LNCAP (cell line): ENCODE measurements around the gene CREBZF.
A peak's percentile ranks its signal among the peaks of the same experiment; 100 is the strongest.

Experiments used
- TF ChIP-seq, protein P1 (sequence below): fragments of 450-650 bp; IDR thresholded peaks from 2 replicates; pipeline ENCODE4 v1.5.1; 2017; ENCODE audit warnings: mild to moderate bottlenecking

Gene CREBZF

DNA sequence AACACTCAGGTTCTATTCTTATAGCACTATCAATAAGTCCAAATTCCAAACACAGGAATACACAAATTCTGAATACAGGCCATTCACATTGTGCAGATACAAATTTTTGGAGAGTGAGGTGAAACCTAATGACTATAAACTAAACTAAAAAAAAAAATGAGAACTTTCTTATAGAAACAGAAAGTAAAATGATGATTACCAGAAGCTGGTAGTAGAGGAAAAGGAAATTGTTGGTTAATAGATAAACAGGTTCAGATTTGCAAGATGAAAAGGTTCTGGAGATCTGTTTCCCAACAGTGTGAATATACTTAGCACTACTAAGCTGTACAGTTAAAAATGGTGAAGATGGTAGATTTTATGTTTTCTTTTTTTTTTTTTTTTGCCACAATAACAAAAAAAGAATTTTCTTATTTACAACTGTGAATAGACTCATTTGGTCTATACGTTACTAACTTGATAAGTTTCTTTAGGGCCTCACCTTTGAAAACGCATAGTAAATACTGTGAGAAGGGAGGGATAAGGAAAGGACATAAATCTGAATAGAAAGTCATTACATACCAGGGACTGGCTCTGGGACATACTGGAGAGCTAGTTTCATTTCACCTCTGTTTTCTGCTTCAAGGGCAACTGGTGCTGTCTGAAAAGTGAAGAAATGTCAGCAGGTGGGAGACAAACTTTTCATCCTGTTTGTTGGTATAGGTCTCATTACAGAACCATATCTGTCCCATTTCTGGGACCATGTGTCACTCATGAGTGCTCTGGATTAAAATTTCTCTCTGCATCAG, 35.2 kb upstream of the CREBZF start:
- TF ChIP-seq, protein P1, sequence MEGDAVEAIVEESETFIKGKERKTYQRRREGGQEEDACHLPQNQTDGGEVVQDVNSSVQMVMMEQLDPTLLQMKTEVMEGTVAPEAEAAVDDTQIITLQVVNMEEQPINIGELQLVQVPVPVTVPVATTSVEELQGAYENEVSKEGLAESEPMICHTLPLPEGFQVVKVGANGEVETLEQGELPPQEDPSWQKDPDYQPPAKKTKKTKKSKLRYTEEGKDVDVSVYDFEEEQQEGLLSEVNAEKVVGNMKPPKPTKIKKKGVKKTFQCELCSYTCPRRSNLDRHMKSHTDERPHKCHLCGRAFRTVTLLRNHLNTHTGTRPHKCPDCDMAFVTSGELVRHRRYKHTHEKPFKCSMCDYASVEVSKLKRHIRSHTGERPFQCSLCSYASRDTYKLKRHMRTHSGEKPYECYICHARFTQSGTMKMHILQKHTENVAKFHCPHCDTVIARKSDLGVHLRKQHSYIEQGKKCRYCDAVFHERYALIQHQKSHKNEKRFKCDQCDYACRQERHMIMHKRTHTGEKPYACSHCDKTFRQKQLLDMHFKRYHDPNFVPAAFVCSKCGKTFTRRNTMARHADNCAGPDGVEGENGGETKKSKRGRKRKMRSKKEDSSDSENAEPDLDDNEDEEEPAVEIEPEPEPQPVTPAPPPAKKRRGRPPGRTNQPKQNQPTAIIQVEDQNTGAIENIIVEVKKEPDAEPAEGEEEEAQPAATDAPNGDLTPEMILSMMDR, result no peak

DNA sequence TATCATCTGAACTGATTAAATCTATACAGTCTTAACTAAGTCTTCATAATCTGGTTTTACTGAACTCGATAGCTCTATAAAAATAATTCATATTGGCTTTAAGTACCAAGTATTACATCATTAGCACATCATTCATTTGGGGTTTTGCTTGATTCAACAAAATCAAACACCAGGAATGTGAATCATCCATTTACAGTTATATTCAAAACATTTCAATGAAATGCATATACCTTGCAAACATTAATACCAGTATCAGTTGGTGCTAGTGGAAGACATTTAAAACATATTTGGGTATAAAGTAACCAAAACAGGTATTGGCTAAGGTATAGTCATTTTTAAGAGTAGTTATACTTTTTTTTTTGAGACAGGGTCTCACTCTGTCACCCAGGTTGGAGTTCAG, 33.3 kb upstream of the CREBZF start:
- TF ChIP-seq, protein P1, result no peak

DNA sequence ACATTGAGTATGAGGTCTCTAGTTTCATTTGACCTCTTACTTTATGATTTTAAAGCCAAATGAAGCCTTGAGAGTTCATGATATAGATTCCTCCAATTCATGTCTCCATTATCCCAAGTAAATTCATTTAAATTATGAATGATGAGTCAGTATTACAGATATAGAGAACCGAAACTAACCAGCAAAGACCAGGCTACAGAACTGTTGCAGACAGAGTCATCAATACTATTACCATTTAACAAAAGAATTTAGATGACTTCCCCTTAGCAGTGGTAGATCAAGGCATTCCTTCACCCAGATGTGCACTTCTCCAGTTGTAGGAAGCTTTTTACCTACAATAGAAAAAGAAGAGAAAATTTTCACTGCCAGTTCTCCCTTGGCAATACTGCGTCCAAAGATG, 32.8 kb upstream of the CREBZF start:
- TF ChIP-seq, protein P1, result no peak

DNA sequence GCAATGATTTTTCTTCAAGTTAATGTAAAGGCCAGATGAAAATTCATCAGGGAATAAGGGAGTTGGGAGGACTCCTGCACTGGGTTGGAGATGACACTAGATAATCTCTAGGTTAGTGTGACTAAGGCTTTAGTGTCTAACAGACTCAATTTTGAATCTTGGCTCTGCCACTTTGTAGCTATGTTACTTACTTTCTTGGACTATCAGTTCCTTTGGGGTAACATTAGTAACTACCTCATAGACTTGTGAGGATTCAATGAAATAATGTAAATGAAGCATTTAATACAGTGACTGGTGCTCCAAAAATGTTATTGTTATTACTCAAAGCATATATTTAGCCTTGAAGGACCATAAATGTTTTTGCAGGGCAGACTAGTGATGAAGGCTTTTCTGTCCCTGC, 30.6 kb upstream of the CREBZF start:
- TF ChIP-seq, protein P1, result no peak

DNA sequence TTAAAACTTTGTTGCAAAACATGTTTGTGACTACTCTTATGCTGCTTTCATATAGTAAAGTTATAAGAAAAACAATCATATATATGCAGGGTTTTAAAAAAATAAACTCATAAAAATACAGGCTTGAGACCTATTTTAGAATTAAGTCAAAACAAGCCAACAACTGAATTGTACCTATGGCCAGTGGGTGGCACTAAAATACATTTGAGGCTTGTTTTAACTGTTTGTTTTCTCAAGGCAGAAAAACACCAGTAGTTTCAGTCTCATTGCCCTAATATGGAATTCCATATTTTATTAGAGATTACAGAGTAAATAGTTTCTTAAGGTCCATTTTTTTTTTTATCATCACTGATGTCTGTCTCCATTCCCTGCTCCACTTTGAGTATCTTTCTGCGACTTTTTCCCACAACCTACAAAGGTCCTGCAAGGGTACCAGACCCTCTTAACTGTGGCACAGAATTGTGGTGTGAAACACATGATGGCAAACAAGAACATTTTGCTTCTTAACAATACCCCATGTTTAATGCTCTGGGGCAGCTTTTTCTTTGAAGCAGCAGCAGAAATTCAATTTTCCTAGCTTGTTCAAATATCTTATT, 29.6 kb upstream of the CREBZF start:
- TF ChIP-seq, protein P1, result peak; percentile 81

DNA sequence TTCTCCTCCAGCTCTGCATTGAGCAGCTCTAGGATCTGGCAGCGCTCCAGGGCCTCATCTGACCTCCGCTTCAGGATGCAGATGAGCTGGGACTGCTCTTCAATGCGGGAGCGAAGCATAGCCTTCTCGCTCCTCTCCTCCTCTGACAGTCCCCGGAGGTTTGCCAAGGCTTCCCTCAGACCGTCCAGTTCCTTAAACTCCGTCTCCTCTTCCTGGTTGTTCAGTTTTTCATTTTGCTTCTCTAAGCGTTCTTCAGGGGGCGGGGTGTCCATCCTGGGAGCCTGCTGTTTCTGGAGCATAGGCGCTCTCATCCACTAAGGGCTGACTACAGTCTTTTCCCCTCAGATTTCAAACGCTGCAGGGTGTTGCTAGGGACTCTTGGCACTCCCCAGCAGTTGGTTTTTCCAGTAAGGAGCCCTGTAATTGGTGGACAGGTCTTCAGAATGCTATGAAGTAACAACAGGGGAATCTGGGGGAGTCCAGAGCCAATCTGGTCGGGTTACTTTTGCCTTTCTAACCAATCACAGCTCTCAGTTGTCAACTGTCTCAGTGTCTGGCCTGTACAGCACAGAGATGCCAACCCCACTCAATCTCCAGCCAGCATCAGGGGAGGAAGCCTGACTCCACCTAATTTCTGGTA, 21.0 kb upstream of the CREBZF start, which contains the start of gene CCDC89:
Gene CCDC89 (minus strand): TSS at position 376 of the 640 bp plus-strand sequence. CDS start 65 bp downstream, at position 311.
- TF ChIP-seq, protein P1, result no peak

DNA sequence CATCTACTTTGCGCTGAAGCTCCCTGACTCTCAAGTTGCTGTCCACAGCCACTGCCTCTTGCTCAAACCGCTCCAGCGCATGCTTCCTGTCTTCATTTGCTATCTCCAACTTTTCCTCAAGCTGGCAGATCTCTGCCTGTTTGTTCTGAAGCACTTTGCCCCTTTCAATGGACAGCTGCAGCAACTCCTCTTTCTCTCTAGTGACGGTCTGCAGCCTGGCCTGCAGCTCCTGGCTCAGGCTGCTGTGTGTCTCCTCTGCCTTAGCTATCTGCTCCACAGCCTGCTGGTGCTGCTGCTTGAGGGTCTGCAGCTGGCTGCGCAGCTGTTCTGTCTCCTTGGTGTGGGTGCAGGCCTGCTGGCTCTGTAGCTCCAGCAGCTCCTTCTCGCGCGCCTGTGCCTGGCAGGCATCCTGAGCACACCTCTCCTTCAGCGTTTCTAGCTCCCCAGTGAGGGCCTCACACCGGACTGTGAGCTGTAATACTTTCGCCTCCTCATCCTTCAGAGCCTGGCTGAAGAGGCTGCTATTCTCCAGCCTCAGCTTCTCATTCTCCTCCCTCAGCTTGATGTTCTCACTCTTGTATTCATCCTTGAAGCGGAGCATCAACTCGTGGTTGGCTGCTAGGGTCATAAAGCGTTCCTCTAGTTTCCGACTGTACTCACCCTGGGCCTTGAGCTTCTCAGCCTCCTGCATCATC, 20.3 kb upstream of the CREBZF start:
- TF ChIP-seq, protein P1, result no peak
